Measurements from ENCODE around the gene BEND6.
A peak's percentile ranks its signal among the peaks of the same experiment; 100 is the strongest.

The BEND6 gene

GRCh38 chr6:56932910-56933477 lies 21.9 kb upstream of the BEND6 start:
- no peaks in the 10 kb centered on the region for H3K36me3 Mint-ChIP-seq (ENCODE audit: low read depth)
- H3K9me3 Mint-ChIP-seq: no peaks in the 10 kb centered on the region
- H3K4me1 Mint-ChIP-seq (ENCODE audit: low read depth): no peaks in the 10 kb centered on the region
- H3K27me3 Mint-ChIP-seq: peaks cover 28% of the 10 kb centered on the region
- no peak overlapping the region for H3K27ac Mint-ChIP-seq
- H3K4me3 Mint-ChIP-seq: no peak overlapping the region

- Mint-ChIP-seq H3K4me1 (ENCODE audit: low read depth) (peaks cover 5% of the 10 kb centered on the region), H3K4me3 (no peak overlapping the region), H3K27ac (no peak overlapping the region), H3K9me3 (no peaks in the 10 kb centered on the region), H3K36me3 (ENCODE audit: low read depth) (no peaks in the 10 kb centered on the region), H3K27me3 (peaks cover 28% of the 10 kb centered on the region)
These were observed 21.3 kb upstream of the BEND6 start for GRCh38 chr6:56933650-56934049.

GRCh38 chr6:56934876-56935275 lies 20.0 kb upstream of the BEND6 start:
- no peak overlapping the region for H3K4me3 Mint-ChIP-seq
- H3K4me1 Mint-ChIP-seq (ENCODE audit: low read depth): peaks cover 8% of the 10 kb centered on the region
- H3K27ac Mint-ChIP-seq: no peak overlapping the region
- H3K27me3 Mint-ChIP-seq: peaks cover 30% of the 10 kb centered on the region
- H3K36me3 Mint-ChIP-seq (ENCODE audit: low read depth): no peaks in the 10 kb centered on the region
- H3K9me3 Mint-ChIP-seq: peaks cover 7% of the 10 kb centered on the region

GRCh38 chr6:56936466-56936865 lies 18.4 kb upstream of the BEND6 start:
- H3K4me1 Mint-ChIP-seq (ENCODE audit: low read depth): peaks cover 8% of the 10 kb centered on the region
- peaks cover 13% of the 10 kb centered on the region for H3K9me3 Mint-ChIP-seq
- no peaks in the 10 kb centered on the region for H3K36me3 Mint-ChIP-seq (ENCODE audit: low read depth)
- peaks cover 28% of the 10 kb centered on the region for H3K27me3 Mint-ChIP-seq
- no peak overlapping the region for H3K4me3 Mint-ChIP-seq
- H3K27ac Mint-ChIP-seq: no peak overlapping the region

- Mint-ChIP-seq H3K4me3 (no peak overlapping the region), H3K27ac (no peak overlapping the region), H3K4me1 (ENCODE audit: low read depth) (peaks cover 8% of the 10 kb centered on the region), H3K36me3 (ENCODE audit: low read depth) (no peaks in the 10 kb centered on the region), H3K9me3 (peaks cover 17% of the 10 kb centered on the region), H3K27me3 (peaks cover 12% of the 10 kb centered on the region)
These were observed 16.2 kb upstream of the BEND6 start for GRCh38 chr6:56938649-56939191.

- H3K9me3 Mint-ChIP-seq: peaks cover 17% of the 10 kb centered on the region
- H3K27me3 Mint-ChIP-seq: peaks cover 19% of the 10 kb centered on the region
- no peak overlapping the region for H3K4me3 Mint-ChIP-seq
- peaks cover 8% of the 10 kb centered on the region for H3K4me1 Mint-ChIP-seq (ENCODE audit: low read depth)
- no peak overlapping the region for H3K27ac Mint-ChIP-seq
- no peaks in the 10 kb centered on the region for H3K36me3 Mint-ChIP-seq (ENCODE audit: low read depth)
These were observed 14.4 kb upstream of the BEND6 start for GRCh38 chr6:56940463-56940862.

- Mint-ChIP-seq H3K4me3 (no peak overlapping the region), H3K27ac (no peak overlapping the region), H3K9me3 (peaks cover 17% of the 10 kb centered on the region), H3K27me3 (peaks cover 22% of the 10 kb centered on the region), H3K36me3 (ENCODE audit: low read depth) (no peaks in the 10 kb centered on the region), H3K4me1 (ENCODE audit: low read depth) (peaks cover 8% of the 10 kb centered on the region)
These were observed 13.9 kb upstream of the BEND6 start for GRCh38 chr6:56940977-56941376.

- Mint-ChIP-seq H3K4me1 (ENCODE audit: low read depth) (no peaks in the 10 kb centered on the region), H3K36me3 (ENCODE audit: low read depth) (no peaks in the 10 kb centered on the region), H3K4me3 (no peak overlapping the region), H3K27ac (no peak overlapping the region), H3K9me3 (peaks cover 9% of the 10 kb centered on the region), H3K27me3 (peaks cover 39% of the 10 kb centered on the region)
These were observed 10.2 kb upstream of the BEND6 start for GRCh38 chr6:56944661-56945060.

GRCh38 chr6:56946368-56946767 lies 8.5 kb upstream of the BEND6 start:
- Mint-ChIP-seq H3K4me1 (ENCODE audit: low read depth) (no peaks in the 10 kb centered on the region), H3K27me3 (peaks cover 49% of the 10 kb centered on the region), H3K4me3 (no peak overlapping the region), H3K9me3 (peaks cover 4% of the 10 kb centered on the region), H3K27ac (no peak overlapping the region), H3K36me3 (ENCODE audit: low read depth) (no peaks in the 10 kb centered on the region)

- Mint-ChIP-seq H3K4me1 (ENCODE audit: low read depth) (no peaks in the 10 kb centered on the region), H3K4me3 (no peak overlapping the region), H3K9me3 (no peaks in the 10 kb centered on the region), H3K36me3 (ENCODE audit: low read depth) (no peaks in the 10 kb centered on the region), H3K27ac (no peak overlapping the region), H3K27me3 (peaks cover 63% of the 10 kb centered on the region)
These were observed 7.0 kb upstream of the BEND6 start for GRCh38 chr6:56947924-56948323.

- peaks cover 73% of the 10 kb centered on the region for H3K27me3 Mint-ChIP-seq
- H3K4me3 Mint-ChIP-seq: no peak overlapping the region
- no peaks in the 10 kb centered on the region for H3K36me3 Mint-ChIP-seq (ENCODE audit: low read depth)
- H3K9me3 Mint-ChIP-seq: no peaks in the 10 kb centered on the region
- no peak overlapping the region for H3K27ac Mint-ChIP-seq
- H3K4me1 Mint-ChIP-seq (ENCODE audit: low read depth): peaks cover 13% of the 10 kb centered on the region
These were observed 5.6 kb upstream of the BEND6 start for GRCh38 chr6:56949265-56949664.

- no peaks in the 10 kb centered on the region for H3K9me3 Mint-ChIP-seq
- peaks cover 68% of the 10 kb centered on the region for H3K27me3 Mint-ChIP-seq
- H3K36me3 Mint-ChIP-seq (ENCODE audit: low read depth): no peaks in the 10 kb centered on the region
- no peak overlapping the region for H3K27ac Mint-ChIP-seq
- H3K4me3 Mint-ChIP-seq: no peak overlapping the region
- H3K4me1 Mint-ChIP-seq (ENCODE audit: low read depth): peaks cover 15% of the 10 kb centered on the region
These were observed 4.9 kb upstream of the BEND6 start for GRCh38 chr6:56949925-56950495.

GRCh38 chr6:56951049-56951831 lies 3.7 kb upstream of the BEND6 start:
- Mint-ChIP-seq H3K4me3 (no peak overlapping the region), H3K9me3 (no peaks in the 10 kb centered on the region), H3K27ac (no peak overlapping the region), H3K36me3 (ENCODE audit: low read depth) (no peaks in the 10 kb centered on the region), H3K4me1 (ENCODE audit: low read depth) (peaks cover 21% of the 10 kb centered on the region), H3K27me3 (peaks cover 73% of the 10 kb centered on the region)

GRCh38 chr6:56953597-56954402 lies 1.1 kb upstream of the BEND6 start:
- H3K9me3 Mint-ChIP-seq: no peaks in the 10 kb centered on the region
- H3K4me3 Mint-ChIP-seq: peak overlapping the region; percentile 89
- H3K27me3 Mint-ChIP-seq: peaks cover 76% of the 10 kb centered on the region
- peaks cover 21% of the 10 kb centered on the region for H3K4me1 Mint-ChIP-seq (ENCODE audit: low read depth)
- H3K27ac Mint-ChIP-seq: peak overlapping the region; percentile 78
- no peaks in the 10 kb centered on the region for H3K36me3 Mint-ChIP-seq (ENCODE audit: low read depth)

Measured in stimulated activated naive CD8-positive, alpha-beta T cell treated with anti-CD3 and anti-CD28 coated beads, Interleukin-15, Interleukin-2, amounts not matched to agents 100 ng/mL and 50 ng/mL, for 24 hours (primary cell).